SH-SY5Y (cell line): ENCODE results near the gene IL33.

Source experiments
- GATA2 ChIP-seq: IDR thresholded peaks from 2 replicates; pipeline ENCODE4 v1.6.1; 2011; ENCODE audit warnings: mild to moderate bottlenecking, low read depth, low read length
- GATA3 ChIP-seq: IDR thresholded peaks from 2 replicates; pipeline ENCODE4 v1.6.1; 2011; ENCODE audit warnings: low read depth, mild to moderate bottlenecking, low read length, moderate library complexity

- TF ChIP-seq GATA3 = no peak
- TF ChIP-seq GATA2 = no peak
These were observed 43.9 kb upstream of the IL33 start for GRCh38 chr9:6171667-6172066.
